GM19452 (cell line): ENCODE data around the gene ALB.
"Not testable (repeated sequence)": the region's sequence is repeated elsewhere in the genome, so short reads cannot be mapped to it uniquely, and the experiment has no call there.

Experiments used
- ATAC-seq: cut with Tn5 transposase; IDR thresholded peaks from one replicate; pipeline ENCODE4 v1.9.1; 2021; ENCODE audit not compliant: unreplicated experiment

ALB gene

GRCh38 chr4:73404042-73404441, at the start of gene ALB:
TSS of gene ALB (plus strand) at chr4:73404287. CDS start at chr4:73404328, 41 bp downstream.
- ATAC-seq = no peak

DNA sequence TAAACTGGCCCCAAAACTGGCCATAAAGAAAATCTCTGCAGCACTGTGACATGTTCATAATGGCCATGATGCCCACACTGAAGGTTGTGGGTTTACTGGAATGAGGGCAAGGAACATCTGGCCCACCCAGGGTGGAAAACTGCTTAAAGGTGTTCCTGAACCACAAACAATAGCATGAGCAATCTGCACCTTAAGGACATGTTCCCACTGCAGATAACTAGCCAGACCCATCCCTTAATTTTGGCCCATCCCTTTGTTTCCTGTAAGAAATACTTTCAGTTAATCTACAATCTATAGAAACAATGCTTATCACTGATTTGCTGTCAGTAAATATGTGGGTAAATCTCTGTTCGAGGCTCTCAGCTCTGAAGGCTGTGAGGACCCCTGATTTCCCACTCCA, 46.9 kb upstream of the ALB start:
- ATAC-seq = not testable (repeated sequence)

- ATAC-seq = not testable (repeated sequence)
Measured at GRCh38 chr4:73369506-73370199, 34.4 kb upstream of the ALB start.

- no peak for ATAC-seq
Measured at GRCh38 chr4:73375328-73375741, 28.8 kb upstream of the ALB start.

DNA sequence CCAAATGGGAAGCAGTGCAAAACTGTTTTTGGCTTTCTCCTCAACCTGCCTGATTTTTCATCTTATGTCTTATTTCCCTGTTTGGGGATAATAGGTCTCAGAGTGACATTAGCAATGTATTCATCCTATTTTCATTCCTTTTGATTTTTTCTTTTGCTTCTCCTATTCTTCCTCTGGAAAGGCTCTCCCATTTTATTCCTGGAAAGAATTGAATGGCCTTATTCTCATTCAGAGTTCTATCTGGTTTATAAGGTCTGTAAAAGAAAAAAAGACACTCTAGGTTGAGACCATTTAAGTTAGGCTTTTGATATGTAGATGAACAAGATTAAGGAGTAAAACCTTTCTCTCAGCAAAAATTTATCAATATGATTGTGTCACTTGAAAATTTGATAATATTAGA, 27.8 kb upstream of the ALB start:
- no peak for ATAC-seq

DNA sequence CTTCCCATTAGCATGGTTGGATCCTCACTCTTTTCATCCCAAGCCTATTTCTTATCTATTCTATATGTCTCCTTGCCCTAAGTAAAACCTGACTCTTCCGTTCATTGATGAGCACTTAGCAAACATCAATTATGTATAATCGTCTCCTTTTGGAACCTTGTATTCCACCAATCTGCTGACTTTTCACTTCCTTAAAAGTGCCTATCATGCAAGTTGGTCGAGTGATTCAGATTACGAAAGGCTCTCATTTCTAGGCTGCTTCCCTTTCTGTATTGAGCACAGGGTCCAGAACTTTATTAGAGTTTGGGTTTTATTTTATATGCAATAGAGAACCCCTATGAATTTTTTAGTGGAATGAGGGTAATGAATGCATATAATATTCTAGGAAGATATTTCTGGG, 27.1 kb upstream of the ALB start:
- no peak for ATAC-seq

- no peak for ATAC-seq
Measured at GRCh38 chr4:73378887-73379286, 25.2 kb upstream of the ALB start.

DNA sequence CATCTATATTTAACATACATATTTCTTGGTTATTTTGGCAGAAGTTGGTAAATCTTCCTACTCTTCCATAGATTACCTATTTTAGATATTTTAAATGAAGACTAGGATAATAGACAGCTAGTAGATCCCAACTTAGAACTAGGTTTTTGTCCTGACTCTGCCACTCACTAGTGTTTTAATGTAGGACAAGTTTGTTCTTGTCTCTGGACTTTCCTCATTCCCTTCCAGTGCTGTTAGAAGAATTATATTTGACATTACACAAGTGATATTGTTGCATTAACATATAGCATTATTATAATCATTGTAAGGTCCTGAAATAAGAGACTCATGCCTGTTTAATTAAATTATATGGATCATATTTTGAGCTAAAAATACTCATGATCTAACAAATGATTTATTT, 24.1 kb upstream of the ALB start:
- ATAC-seq = no peak

DNA sequence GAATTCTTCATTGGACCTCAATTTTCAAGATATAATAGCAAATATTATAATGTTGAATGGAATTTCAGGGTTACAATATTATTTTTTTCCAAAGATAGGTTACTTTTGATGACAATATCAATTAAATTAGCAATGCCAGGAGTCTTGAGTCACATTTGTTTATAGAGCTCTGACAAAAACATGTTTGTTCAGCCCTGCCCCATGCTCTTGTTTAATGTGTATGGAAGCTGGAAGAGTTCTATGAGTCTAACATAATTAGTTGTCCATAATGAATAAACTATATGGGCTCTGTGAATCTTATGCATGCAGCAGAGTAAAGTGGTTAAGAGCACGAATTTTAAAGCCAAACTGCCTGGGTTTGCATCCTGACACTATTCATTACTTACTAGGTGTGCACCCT, 22.9 kb upstream of the ALB start:
- ATAC-seq = no peak

- no peak for ATAC-seq
Measured at GRCh38 chr4:73383452-73383851, 20.6 kb upstream of the ALB start.

DNA sequence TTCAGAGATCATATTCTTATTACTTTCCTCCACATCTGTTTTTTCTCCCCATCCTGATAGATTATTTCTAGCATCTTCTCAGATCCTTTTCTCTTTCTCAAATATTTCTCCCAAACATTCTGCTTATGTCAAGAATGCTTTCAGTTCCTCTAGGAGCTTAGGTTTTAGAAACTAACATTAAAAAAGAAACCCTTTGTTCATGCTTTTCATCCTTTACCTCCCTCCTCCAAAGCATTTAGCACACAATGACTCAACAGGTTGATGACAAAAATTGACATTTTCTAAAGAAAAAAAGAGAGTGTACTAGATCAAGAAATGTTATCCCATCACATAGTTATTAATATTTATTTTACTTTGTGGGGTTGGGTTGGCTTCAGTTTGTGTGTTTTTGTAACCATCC, 16.5 kb upstream of the ALB start:
- no peak for ATAC-seq

- no peak for ATAC-seq
Measured at GRCh38 chr4:73388887-73389286, 15.2 kb upstream of the ALB start.

DNA sequence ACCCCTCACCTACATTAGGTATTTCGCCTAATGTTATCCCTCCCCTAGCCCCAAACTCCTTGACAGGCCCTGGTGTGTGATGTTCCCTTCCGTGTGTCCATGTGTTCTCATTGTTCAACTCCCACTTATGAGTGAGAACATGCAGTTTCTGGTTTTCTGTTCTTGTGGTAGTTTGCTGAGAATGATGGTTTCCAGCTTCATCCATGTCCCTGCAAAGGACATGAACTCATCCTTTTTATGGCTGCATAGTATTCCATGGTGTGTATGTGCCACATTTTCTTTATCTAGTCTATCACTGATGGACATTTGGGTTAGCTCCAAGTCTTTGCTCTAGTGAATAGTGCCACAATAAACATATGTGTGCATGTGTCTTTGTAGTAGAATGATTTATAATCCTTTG, 14.4 kb upstream of the ALB start:
- not testable (repeated sequence) for ATAC-seq

GRCh38 chr4:73391774-73392173, 12.3 kb upstream of the ALB start:
- ATAC-seq = no peak

DNA sequence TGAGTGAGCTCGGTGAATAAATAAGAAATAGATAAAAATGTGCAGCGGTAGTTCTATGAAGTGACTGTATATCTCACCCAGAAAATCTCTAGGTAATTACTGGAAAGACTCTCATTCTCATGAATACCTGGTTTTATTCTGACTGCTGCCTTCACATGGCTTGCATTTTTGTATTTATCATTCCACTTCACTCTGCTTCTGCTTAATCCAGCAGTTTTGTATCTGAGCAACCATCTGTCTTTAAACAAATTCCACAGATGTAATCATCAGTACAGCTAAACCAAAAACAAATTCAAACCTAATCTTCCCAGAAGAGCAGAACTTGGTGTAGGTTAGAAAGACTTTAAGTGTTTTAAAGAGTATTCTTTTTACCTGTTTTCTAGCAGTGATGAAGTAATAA, 11.2 kb upstream of the ALB start:
- no peak for ATAC-seq

- ATAC-seq = no peak
Measured at GRCh38 chr4:73396304-73396703, 7.8 kb upstream of the ALB start.

DNA sequence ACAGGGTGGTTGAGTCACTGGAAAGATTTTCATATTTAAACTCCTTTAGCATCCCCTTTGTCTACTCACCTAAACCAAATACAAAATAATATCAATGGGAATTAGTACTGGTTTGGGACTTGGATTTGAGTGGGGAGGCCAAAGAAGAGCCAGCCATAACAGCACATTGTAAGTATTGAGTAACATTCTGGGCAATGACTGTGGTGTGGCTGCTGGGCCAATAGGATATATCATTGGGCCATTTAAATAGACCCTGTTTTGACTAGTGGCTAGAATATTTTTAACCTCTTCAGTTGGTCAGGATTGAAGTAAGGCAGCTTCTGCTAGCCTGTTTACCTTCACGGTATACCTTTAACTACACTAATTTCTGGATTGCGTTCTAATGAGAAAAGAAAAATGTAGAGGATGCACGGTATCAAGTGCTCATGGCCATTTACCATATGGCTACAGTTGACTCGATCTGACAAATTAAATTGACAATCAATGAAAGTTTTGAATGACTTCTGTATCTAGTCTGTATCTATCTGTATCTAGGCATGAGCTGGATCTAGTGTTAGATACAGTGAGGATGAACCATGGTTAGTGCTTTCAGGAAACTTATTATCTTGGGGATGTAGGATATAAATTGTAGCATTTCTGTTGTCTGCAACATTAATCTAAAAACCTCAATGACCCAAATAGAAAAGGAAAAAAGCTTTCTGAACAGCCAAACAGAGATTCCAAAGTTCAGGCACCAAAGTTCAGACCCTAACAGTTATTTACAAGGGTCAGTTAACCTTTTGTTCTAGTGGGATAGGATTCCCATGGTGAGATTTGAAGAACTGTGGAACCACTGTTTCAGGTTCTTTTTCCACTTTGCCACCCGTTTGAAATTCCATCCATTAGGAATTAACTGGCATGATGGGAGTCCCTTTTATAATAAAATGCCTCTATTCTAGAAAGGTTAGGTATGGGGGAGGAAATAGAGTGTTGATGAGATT, 6.8 kb upstream of the ALB start:
- ATAC-seq = no peak

- ATAC-seq = no peak
Measured at GRCh38 chr4:73401412-73401811, 2.7 kb upstream of the ALB start.

GRCh38 chr4:73404457-73404856, 370 bp downstream of the ALB start:
- ATAC-seq = no peak

- ATAC-seq = no peak
Measured at GRCh38 chr4:73405138-73405537, 1.1 kb downstream of the ALB start.

DNA sequence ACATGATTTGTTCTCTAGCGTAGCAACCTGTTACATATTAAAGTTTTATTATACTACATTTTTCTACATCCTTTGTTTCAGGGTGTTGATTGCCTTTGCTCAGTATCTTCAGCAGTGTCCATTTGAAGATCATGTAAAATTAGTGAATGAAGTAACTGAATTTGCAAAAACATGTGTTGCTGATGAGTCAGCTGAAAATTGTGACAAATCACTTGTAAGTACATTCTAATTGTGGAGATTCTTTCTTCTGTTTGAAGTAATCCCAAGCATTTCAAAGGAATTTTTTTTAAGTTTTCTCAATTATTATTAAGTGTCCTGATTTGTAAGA, 2.4 kb downstream of the ALB start:
- ATAC-seq = no peak

- ATAC-seq = no peak
Measured at GRCh38 chr4:73407227-73407673, 3.2 kb downstream of the ALB start.
